ENCODE measurements around the gene PLP2. TPM values are rescaled to one million over a fixed set of nuclear protein-coding genes. Genes with fewer than 3 reads are reported as not detected.

The PLP2 gene
- total and polyA plus RNA-seq, 2 of the 4 experiments (the other 2 are of a cell fraction) = 22.6 to 156 TPM

GRCh38 chrX:49211074-49211473 is 39.4 kb downstream of the PLP2 start:
- DNase-seq = no peak

More at GRCh38 chrX:49211074-49211473, 39.4 kb downstream of the PLP2 start:
- no peaks in the 10 kb centered on the region for H3K79me1 ChIP-seq (ENCODE audit: low read depth in 1 of 2, low read length in 2 of 2)
- no peak overlapping the region for H3K4me2 ChIP-seq (ENCODE audit: low read depth, low read length)
- in situ Hi-C loops (cut with MboI; ENCODE audit: low sequenced_read_pairs) = no loop called here
- no peak overlapping the region for H2BK20ac ChIP-seq (ENCODE audit: low read depth, low read length)
- WGBS, 2 experiments (ENCODE audit: extremely low coverage in 2 of 2, insufficient read length in 1 of 2) = no CpG with 5 or more reads among the region's 9 CpGs
- no TSS peak for BruUV-seq (replicated peaks)
- H3K27me3 ChIP-seq (ENCODE audit: control insufficient read depth, insufficient read depth, low read length) = peaks cover 4% of the 10 kb centered on the region
- H3K4me1 ChIP-seq (ENCODE audit: control insufficient read depth, insufficient read depth, low read length) = no peaks in the 10 kb centered on the region
- intact Hi-C loops (cut with micrococcal nuclease) = no loop called here
- H3K23ac ChIP-seq (ENCODE audit: low read depth, low read length) = no peak overlapping the region
- H4K91ac ChIP-seq (ENCODE audit: insufficient read depth, low read depth, low read length) = no peak overlapping the region
- no peak overlapping the region for H2AFZ ChIP-seq (replicated peaks; ENCODE audit: low read length, poor library complexity)
- H2AK9ac ChIP-seq (replicated peaks; ENCODE audit: low read depth, low read length, poor library complexity) = no peak overlapping the region
- no peak overlapping the region for H3K56ac ChIP-seq (ENCODE audit: extremely low read depth, insufficient read depth, low read length)
- H3K18ac ChIP-seq (ENCODE audit: low read depth, low read length) = no peak overlapping the region
- POLR2A ChIA-PET (ENCODE audit: unreplicated experiment) = no interaction called here
- H3K14ac ChIP-seq (replicated peaks; ENCODE audit: low read depth, low read length) = no peak overlapping the region
- no peak overlapping the region for H3K9ac ChIP-seq (ENCODE audit: low read depth, low read length)
- ATAC-seq (ENCODE audit: low read depth) = no peak
- no peak overlapping the region for H3K4me3 ChIP-seq (ENCODE audit: insufficient read depth, low read depth, low read length)
- no peak overlapping the region for H2BK15ac ChIP-seq (ENCODE audit: low read depth, low read length)
- TF ChIP-seq FOS (IDR thresholded peaks at IDR 0.05; ENCODE audit: low read depth, low read length) = no peak
- no peak for TF ChIP-seq RAD21 (IDR thresholded peaks at IDR 0.05; ENCODE audit: low read length)
- no peak for TF ChIP-seq BHLHE40 (IDR thresholded peaks at IDR 0.05; ENCODE audit: low read depth, low read length)
- TF ChIP-seq RFX5 (IDR thresholded peaks at IDR 0.05; ENCODE audit: low read depth, low read length) = no peak
- TF ChIP-seq NFE2L2 (IDR thresholded peaks at IDR 0.05; ENCODE audit: low read depth, low read length) = no peak
- TF ChIP-seq MAZ (IDR thresholded peaks at IDR 0.05; ENCODE audit: borderline replicate concordance, low read depth, low read length) = no peak
- no peak for TF ChIP-seq CEBPB (IDR thresholded peaks at IDR 0.05; ENCODE audit: low read depth, low read length)
- no peak for TF ChIP-seq ELK1 (IDR thresholded peaks at IDR 0.05; ENCODE audit: borderline replicate concordance, low read depth, low read length)
- TF ChIP-seq RCOR1 (IDR thresholded peaks at IDR 0.05; ENCODE audit: insufficient replicate concordance, low read length) = no peak
- no peak for TF ChIP-seq MXI1 (IDR thresholded peaks at IDR 0.05; ENCODE audit: borderline replicate concordance, low read depth, low read length)
- no peak for TF ChIP-seq POLR2A (IDR thresholded peaks at IDR 0.05; ENCODE audit: low read depth, low read length)
- CTCF ChIA-PET = no interaction called here
- no peak overlapping the region for H4K8ac ChIP-seq (ENCODE audit: low read depth in 2 of 2, low read length in 2 of 2)
- H3K4ac ChIP-seq (ENCODE audit: low read depth, low read length) = no peak overlapping the region
- no peaks in the 10 kb centered on the region for H4K20me1 ChIP-seq (ENCODE audit: insufficient read depth, low read length)
- H3K27ac ChIP-seq (ENCODE audit: insufficient read depth, low read length) = no peak overlapping the region
- H2BK120ac ChIP-seq (ENCODE audit: low read depth, low read length) = no peak overlapping the region
- no peak overlapping the region for H2AK5ac ChIP-seq (ENCODE audit: low read depth, low read length)
- dilution Hi-C loops (cut with HindIII; ENCODE audit: low sequenced_read_pairs, unreplicated experiment) = no loop called here
- no peaks in the 10 kb centered on the region for H3K36me3 ChIP-seq (ENCODE audit: control insufficient read depth, insufficient read depth, low read length)
- H2BK5ac ChIP-seq (ENCODE audit: low read depth, low read length, poor library complexity, severe bottlenecking) = no peak overlapping the region
- peaks cover 4% of the 10 kb centered on the region for H3K9me3 ChIP-seq (ENCODE audit: control insufficient read depth, insufficient read depth, low read length)
- no peak overlapping the region for H4K5ac ChIP-seq (ENCODE audit: low read depth, low read length)
- H3K9me1 ChIP-seq (ENCODE audit: insufficient read depth, low read length) = no peaks in the 10 kb centered on the region

Measured in IMR-90 (cell line).